DND-41 (cell line): ENCODE results near the gene ACSL3.

Experiments used
- ATAC-seq: fragments of 200-7000 bp; cut with Tn5 transposase; 3 replicates; pipeline ENCODE4 v1.9.1; 2021; ENCODE audit warnings: low read depth; ENCODE audit not compliant: insufficient read depth
- DNase-seq: peaks from one replicate; pipeline ENCODE4 v3.0.0-alpha.2; 2020
- H2AFZ ChIP-seq: 2 replicates; pipeline ENCODE4 v1.6.0; 2012; ENCODE audit warnings: low read depth, low read length
- H3K27ac ChIP-seq: 2 replicates; pipeline ENCODE4 v1.5.1; 2012; ENCODE audit warnings: low read length, inconsistent platforms
- H3K27me3 ChIP-seq: fragments of 200-600 bp; sonication (generic); 2 replicates; pipeline ENCODE4 v1.6.0; 2012; ENCODE audit warnings: low read length, mild to moderate bottlenecking, inconsistent platforms; ENCODE audit not compliant: insufficient read depth, poor library complexity
- H3K36me3 ChIP-seq: 2 replicates; pipeline ENCODE4 v1.5.1; 2012; ENCODE audit warnings: low read length, inconsistent platforms; ENCODE audit not compliant: insufficient read depth
- H3K4me1 ChIP-seq: 2 replicates; pipeline ENCODE4 v1.5.1; 2012; ENCODE audit warnings: mild to moderate bottlenecking, low read length; ENCODE audit not compliant: insufficient read depth
- H3K4me2 ChIP-seq: 2 replicates; pipeline ENCODE4 v1.6.0; 2012; ENCODE audit warnings: mild to moderate bottlenecking, moderate library complexity, low read length, inconsistent platforms; ENCODE audit not compliant: insufficient read depth
- H3K4me3 ChIP-seq, 2 experiments: fragments of 200-600 bp in 1 of 2; shearing (Covaris generic) in 1 of 2; 2 replicates each; pipeline ENCODE4 v1.5.1; 2012 to 2016; ENCODE audit warnings: inconsistent platforms in 2 of 2, low read length in 2 of 2, mild to moderate bottlenecking in 2 of 2, low read depth in 1 of 2, moderate library complexity in 1 of 2
- H3K79me2 ChIP-seq: 2 replicates; pipeline ENCODE4 v1.6.0; 2012; ENCODE audit warnings: low read length, inconsistent platforms; ENCODE audit not compliant: insufficient read depth
- H3K9ac ChIP-seq: 2 replicates; pipeline ENCODE4 v1.6.0; 2012; ENCODE audit warnings: low read depth, mild to moderate bottlenecking, inconsistent platforms, low read length, moderate library complexity
- H3K9me3 ChIP-seq: 2 replicates; pipeline ENCODE4 v1.5.1; 2012; ENCODE audit warnings: low read length, moderate library complexity, mild to moderate bottlenecking, inconsistent platforms; ENCODE audit not compliant: insufficient read depth, severe bottlenecking
- H4K20me1 ChIP-seq: 2 replicates; pipeline ENCODE4 v1.6.0; 2012; ENCODE audit warnings: low read length; ENCODE audit not compliant: insufficient read depth
- EZH2 ChIP-seq: IDR thresholded peaks from 3 replicates; pipeline ENCODE4 v1.6.1; 2012; ENCODE audit warnings: borderline replicate concordance, low read depth, mild to moderate bottlenecking, moderate library complexity, low read length, inconsistent platforms; ENCODE audit not compliant: severe bottlenecking
- TF ChIP-seq, protein P1 (sequence below): IDR thresholded peaks from 2 replicates; pipeline ENCODE4 v1.5.1; 2012; ENCODE audit warnings: borderline replicate concordance, low read length, moderate library complexity, mild to moderate bottlenecking; ENCODE audit not compliant: poor library complexity, severe bottlenecking; ENCODE audit errors: extremely low read depth

ACSL3 gene

GRCh38 chr2:222872551-222872950 is 11.7 kb downstream of the ACSL3 start:
- Histone ChIP-seq H3K9me3 (no peaks in the 10 kb centered on the region), H3K4me2 (no peak overlapping the region), H3K9ac (no peak overlapping the region), H3K4me3 (no peak overlapping the region), H2AFZ (no peak overlapping the region), H3K79me2 (peaks cover 99% of the 10 kb centered on the region), H3K27ac (no peak overlapping the region), H4K20me1 (peaks cover 73% of the 10 kb centered on the region), H3K36me3 (no peaks in the 10 kb centered on the region), H3K27me3 (no peaks in the 10 kb centered on the region), H3K4me1 (peaks cover 3% of the 10 kb centered on the region; the same call in 1 of the 2 replicates)
- TF ChIP-seq EZH2: no peak
- TF ChIP-seq, protein P1, sequence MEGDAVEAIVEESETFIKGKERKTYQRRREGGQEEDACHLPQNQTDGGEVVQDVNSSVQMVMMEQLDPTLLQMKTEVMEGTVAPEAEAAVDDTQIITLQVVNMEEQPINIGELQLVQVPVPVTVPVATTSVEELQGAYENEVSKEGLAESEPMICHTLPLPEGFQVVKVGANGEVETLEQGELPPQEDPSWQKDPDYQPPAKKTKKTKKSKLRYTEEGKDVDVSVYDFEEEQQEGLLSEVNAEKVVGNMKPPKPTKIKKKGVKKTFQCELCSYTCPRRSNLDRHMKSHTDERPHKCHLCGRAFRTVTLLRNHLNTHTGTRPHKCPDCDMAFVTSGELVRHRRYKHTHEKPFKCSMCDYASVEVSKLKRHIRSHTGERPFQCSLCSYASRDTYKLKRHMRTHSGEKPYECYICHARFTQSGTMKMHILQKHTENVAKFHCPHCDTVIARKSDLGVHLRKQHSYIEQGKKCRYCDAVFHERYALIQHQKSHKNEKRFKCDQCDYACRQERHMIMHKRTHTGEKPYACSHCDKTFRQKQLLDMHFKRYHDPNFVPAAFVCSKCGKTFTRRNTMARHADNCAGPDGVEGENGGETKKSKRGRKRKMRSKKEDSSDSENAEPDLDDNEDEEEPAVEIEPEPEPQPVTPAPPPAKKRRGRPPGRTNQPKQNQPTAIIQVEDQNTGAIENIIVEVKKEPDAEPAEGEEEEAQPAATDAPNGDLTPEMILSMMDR: no peak
- peak; percentile 15 for DNase-seq
- peak; percentile 50; the same call in 1 of the 3 replicates for ATAC-seq

GRCh38 chr2:222875482-222875881 is 14.6 kb downstream of the ACSL3 start:
- no peak overlapping the region for H3K27ac ChIP-seq
- no peak overlapping the region for H3K9ac ChIP-seq
- H3K27me3 ChIP-seq: no peaks in the 10 kb centered on the region
- ATAC-seq: no peak
- H2AFZ ChIP-seq: no peak overlapping the region
- no peaks in the 10 kb centered on the region for H3K36me3 ChIP-seq
- no peak overlapping the region for H3K4me2 ChIP-seq
- peaks cover 72% of the 10 kb centered on the region for H4K20me1 ChIP-seq
- H3K79me2 ChIP-seq: peaks cover 98% of the 10 kb centered on the region
- H3K4me1 ChIP-seq: peaks cover 3% of the 10 kb centered on the region; the same call in 1 of the 2 replicates
- no peak overlapping the region for H3K4me3 ChIP-seq
- TF ChIP-seq, protein P1: no peak
- TF ChIP-seq EZH2: no peak
- H3K9me3 ChIP-seq: no peaks in the 10 kb centered on the region
- DNase-seq: no peak

- no peak overlapping the region for H2AFZ ChIP-seq
- no peaks in the 10 kb centered on the region for H3K36me3 ChIP-seq
- H3K27me3 ChIP-seq: no peaks in the 10 kb centered on the region
- peaks cover 97% of the 10 kb centered on the region for H3K79me2 ChIP-seq
- no peak for DNase-seq
- H3K9me3 ChIP-seq: no peaks in the 10 kb centered on the region
- H3K4me2 ChIP-seq: no peak overlapping the region
- H3K4me3 ChIP-seq: no peak overlapping the region
- ATAC-seq: no peak
- H3K27ac ChIP-seq: no peak overlapping the region
- H4K20me1 ChIP-seq: peaks cover 69% of the 10 kb centered on the region
- TF ChIP-seq, protein P1: no peak
- TF ChIP-seq EZH2: no peak
- no peaks in the 10 kb centered on the region for H3K4me1 ChIP-seq
- no peak overlapping the region for H3K9ac ChIP-seq
Observed at GRCh38 chr2:222876947-222877346, 16.1 kb downstream of the ACSL3 start.
